K562 (cell line): ENCODE data around the gene FIZ1. TPM values are rescaled to one million over a fixed set of nuclear protein-coding genes. Genes with fewer than 3 reads are reported as not detected.
A peak's percentile ranks its signal among the peaks of the same experiment; 100 is the strongest.

ENCODE experiments used
- CBX8 ChIP-seq: fragments of 200-600 bp; sonication (generic); IDR thresholded peaks from 2 replicates; pipeline ENCODE4 v1.6.1; 2012; ENCODE audit warnings: borderline replicate concordance, mixed run types, low read depth, mild to moderate bottlenecking, moderate library complexity, mixed read lengths, low read length, control low read depth, inconsistent platforms; ENCODE audit not compliant: poor library complexity, severe bottlenecking; ENCODE audit errors: extremely low read depth
- KLF13 ChIP-seq: fragments of 450-650 bp; IDR thresholded peaks from 2 replicates; pipeline ENCODE4 v1.6.1; 2016; ENCODE audit warnings: missing genetic modification characterization, low read depth, mild to moderate bottlenecking, missing compliant biosample characterization, moderate library complexity, borderline replicate concordance
- NONO ChIP-seq, 2 experiments: fragments of 200-400 bp in 1 of 2; fragments of 450-650 bp in 1 of 2; formaldehyde crosslinking in 1 of 2; IDR thresholded peaks; 2 replicates each; pipeline ENCODE4 v1.6.1; 2017; ENCODE audit warnings: low read depth in 2 of 2, mild to moderate bottlenecking in 2 of 2, moderate library complexity in 2 of 2, low read length in 1 of 2
- OTX1 ChIP-seq: fragments of 450-650 bp; formaldehyde crosslinking; IDR thresholded peaks from 2 replicates; pipeline ENCODE4 v1.4.0; 2022; ENCODE audit warnings: mild to moderate bottlenecking
- SRF ChIP-seq, 2 experiments: fragments of 250-450, 450-650 bp in 1 of 2; sonication (Bioruptor Pico) in 1 of 2; sonication (generic) in 1 of 2; formaldehyde crosslinking; IDR thresholded peaks; 2 replicates each; pipeline versions ENCODE4 v1.5.0 to v1.5.1; 2020 to 2022; ENCODE audit warnings: mild to moderate bottlenecking in 1 of 2, missing genetic modification reagents in 1 of 2
- TAF15 ChIP-seq: fragments of 200-400 bp; formaldehyde crosslinking; IDR thresholded peaks from 2 replicates; pipeline ENCODE4 v1.6.1; 2017; ENCODE audit warnings: mild to moderate bottlenecking, low read depth, low read length, moderate library complexity
- polyA plus RNA-seq, 8 experiments: library from polyadenylated mRNA; depleted of rRNA in 4 of 8; stranded (reverse) in 5 of 8; unstranded in 3 of 8; fragments of >200 nt; fragmentation: Nextera tagmentation in 2 of 8; fragmentation: Illumina TruSeq in 1 of 8; extraction: Ambion mirVana in 2 of 8; extraction: Trizol in 1 of 8; gene quantifications; 2 replicates each; pipeline versions ENCODE4 v1.2.1 to v1.2.3, GENCODE V29; 2011 to 2014; ENCODE audit warnings: inconsistent platforms in 1 of 8, missing spikeins in 1 of 8
- total RNA-seq, 7 experiments: library from RNA; depleted of rRNA in 6 of 7; stranded (reverse); fragments of >200 nt in 6 of 7; fragmentation: Illumina TruSeq in 2 of 7; extraction: Trizol in 2 of 7; gene quantifications; 2 replicates each; pipeline versions ENCODE4 v1.2.1 to v1.2.3, GENCODE V29; 2011 to 2021; ENCODE audit warnings: low replicate concordance in 1 of 7
- TF ChIP-seq, protein P1 (sequence below), 2 experiments: fragments of 200-800 bp in 1 of 2; sonication (Bioruptor generic) in 1 of 2; sonication (generic) in 1 of 2; formaldehyde crosslinking in 1 of 2; IDR thresholded peaks in 1 of 2; conservative IDR thresholded peaks in 1 of 2; 2 replicates each; pipeline versions ENCODE4 v1.5.0 to v1.6.1; 2016 to 2020; ENCODE audit warnings: missing compliant biosample characterization in 1 of 2, missing genetic modification characterization in 1 of 2, missing genetic modification reagents in 1 of 2
- TF ChIP-seq, protein P2 (sequence below): fragments of 450-650 bp; IDR thresholded peaks from 2 replicates; pipeline ENCODE4 v1.6.1; 2018; ENCODE audit not compliant: partially characterized antibody
- TF ChIP-seq, protein P3 (sequence below): fragments of 250-450 bp; sonication (Bioruptor Pico); IDR thresholded peaks from 2 replicates; pipeline ENCODE4 v1.8.0; 2022; ENCODE audit warnings: inconsistent platforms, mild to moderate bottlenecking, moderate library complexity, borderline replicate concordance
- TF ChIP-seq, protein P4 (sequence below): sonication (generic); formaldehyde crosslinking; IDR thresholded peaks from 2 replicates; pipeline ENCODE4 v1.8.0; 2022; ENCODE audit warnings: missing genetic modification reagents, mild to moderate bottlenecking, moderate library complexity, borderline replicate concordance
- TF ChIP-seq, protein P5 (sequence below), 3 experiments: fragments of 200-800 bp in 1 of 3; sonication (Bioruptor generic) in 1 of 3; sonication (generic) in 1 of 3; formaldehyde crosslinking in 1 of 3; IDR thresholded peaks; 2 replicates each; pipeline versions ENCODE4 v1.6.1 to v1.8.0; 2016 to 2022; ENCODE audit warnings: mild to moderate bottlenecking in 2 of 3, missing compliant biosample characterization in 2 of 3, missing genetic modification characterization in 2 of 3, missing genetic modification reagents in 1 of 3
- TF ChIP-seq, protein P6 (sequence below): fragments of 450-650 bp; IDR thresholded peaks from 2 replicates; pipeline ENCODE4 v1.6.1; 2016; ENCODE audit warnings: antibody characterized with exemption

FIZ1 gene
- total and polyA plus RNA-seq, 9 of the 15 experiments (the other 6 are each of a cell fraction or from before 2014, with no cell fraction given) = 0.79 to 17.5 (median 5.5) TPM

DNA sequence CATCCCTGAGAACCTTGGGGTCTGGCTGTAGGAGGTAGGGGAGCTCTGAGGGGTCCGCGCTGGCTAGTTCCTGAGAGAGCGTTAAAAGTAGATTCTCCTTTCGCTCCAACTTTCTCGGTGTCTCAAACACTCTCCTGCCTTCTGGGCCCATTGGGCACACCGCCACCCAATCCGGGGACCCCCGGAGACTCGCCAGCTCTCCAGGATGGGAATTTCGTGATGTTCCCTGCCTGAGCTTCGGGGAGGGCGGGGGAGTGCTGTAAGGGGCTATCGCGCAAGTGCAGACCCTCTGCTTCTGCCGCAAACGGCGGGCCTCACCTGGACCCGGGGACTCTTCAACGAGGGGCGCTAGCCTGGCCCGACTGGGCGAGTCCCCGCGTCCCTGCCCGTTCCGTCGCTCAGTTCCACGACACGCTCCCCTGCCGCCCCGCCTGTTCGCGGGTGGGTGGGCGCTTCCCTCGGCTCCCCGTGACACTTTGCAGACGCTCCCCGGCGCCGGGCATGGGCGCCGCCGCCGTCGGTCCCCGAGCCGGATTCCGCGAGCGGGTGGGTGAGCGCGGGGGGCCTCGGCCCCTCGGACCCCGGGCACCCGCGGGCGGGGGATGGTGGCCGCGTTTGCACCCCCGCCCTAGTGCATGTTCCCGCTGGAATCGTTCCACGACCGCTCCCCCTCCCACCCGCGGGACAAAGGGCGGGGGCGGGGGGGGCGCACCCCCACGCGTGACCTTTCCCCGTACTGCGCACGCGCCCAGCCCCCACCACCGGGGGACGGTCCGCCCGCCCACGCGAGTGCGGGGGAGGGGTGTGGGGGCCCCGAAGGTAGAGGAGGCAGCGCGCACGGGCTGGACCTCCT lies 48.6 kb upstream of the FIZ1 start, which contains the start of gene CCDC106 (continued):
- TF ChIP-seq, protein P1, sequence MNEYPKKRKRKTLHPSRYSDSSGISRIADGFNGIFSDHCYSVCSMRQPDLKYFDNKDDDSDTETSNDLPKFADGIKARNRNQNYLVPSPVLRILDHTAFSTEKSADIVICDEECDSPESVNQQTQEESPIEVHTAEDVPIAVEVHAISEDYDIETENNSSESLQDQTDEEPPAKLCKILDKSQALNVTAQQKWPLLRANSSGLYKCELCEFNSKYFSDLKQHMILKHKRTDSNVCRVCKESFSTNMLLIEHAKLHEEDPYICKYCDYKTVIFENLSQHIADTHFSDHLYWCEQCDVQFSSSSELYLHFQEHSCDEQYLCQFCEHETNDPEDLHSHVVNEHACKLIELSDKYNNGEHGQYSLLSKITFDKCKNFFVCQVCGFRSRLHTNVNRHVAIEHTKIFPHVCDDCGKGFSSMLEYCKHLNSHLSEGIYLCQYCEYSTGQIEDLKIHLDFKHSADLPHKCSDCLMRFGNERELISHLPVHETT (CRISPR knock-in tag; conservative IDR thresholded peaks at IDR 0.05 in 1 of 2, IDR thresholded peaks at IDR 0.05 in 1 of 2) = 0 out of 4 replicates have a peak, but pooled peaks of 1 of the 2 experiments have one; percentile 38
- no peak for TF ChIP-seq CBX8
- TF ChIP-seq SRF (CRISPR knock-in tag; IDR thresholded peaks at IDR 0.05) = 0 out of 4 replicates have a peak, but pooled peaks of 1 of the 2 experiments have one; percentile 23
- TF ChIP-seq, protein P2, sequence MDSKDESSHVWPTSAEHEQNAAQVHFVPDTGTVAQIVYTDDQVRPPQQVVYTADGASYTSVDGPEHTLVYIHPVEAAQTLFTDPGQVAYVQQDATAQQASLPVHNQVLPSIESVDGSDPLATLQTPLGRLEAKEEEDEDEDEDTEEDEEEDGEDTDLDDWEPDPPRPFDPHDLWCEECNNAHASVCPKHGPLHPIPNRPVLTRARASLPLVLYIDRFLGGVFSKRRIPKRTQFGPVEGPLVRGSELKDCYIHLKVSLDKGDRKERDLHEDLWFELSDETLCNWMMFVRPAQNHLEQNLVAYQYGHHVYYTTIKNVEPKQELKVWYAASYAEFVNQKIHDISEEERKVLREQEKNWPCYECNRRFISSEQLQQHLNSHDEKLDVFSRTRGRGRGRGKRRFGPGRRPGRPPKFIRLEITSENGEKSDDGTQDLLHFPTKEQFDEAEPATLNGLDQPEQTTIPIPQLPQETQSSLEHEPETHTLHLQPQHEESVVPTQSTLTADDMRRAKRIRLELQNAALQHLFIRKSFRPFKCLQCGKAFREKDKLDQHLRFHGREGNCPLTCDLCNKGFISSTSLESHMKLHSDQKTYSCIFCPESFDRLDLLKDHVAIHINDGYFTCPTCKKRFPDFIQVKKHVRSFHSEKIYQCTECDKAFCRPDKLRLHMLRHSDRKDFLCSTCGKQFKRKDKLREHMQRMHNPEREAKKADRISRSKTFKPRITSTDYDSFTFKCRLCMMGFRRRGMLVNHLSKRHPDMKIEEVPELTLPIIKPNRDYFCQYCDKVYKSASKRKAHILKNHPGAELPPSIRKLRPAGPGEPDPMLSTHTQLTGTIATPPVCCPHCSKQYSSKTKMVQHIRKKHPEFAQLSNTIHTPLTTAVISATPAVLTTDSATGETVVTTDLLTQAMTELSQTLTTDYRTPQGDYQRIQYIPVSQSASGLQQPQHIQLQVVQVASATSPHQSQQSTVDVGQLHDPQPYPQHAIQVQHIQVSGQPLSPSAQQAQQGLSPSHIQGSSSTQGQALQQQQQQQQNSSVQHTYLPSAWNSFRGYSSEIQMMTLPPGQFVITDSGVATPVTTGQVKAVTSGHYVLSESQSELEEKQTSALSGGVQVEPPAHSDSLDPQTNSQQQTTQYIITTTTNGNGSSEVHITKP = peak; percentile 89
- TF ChIP-seq, protein P3, sequence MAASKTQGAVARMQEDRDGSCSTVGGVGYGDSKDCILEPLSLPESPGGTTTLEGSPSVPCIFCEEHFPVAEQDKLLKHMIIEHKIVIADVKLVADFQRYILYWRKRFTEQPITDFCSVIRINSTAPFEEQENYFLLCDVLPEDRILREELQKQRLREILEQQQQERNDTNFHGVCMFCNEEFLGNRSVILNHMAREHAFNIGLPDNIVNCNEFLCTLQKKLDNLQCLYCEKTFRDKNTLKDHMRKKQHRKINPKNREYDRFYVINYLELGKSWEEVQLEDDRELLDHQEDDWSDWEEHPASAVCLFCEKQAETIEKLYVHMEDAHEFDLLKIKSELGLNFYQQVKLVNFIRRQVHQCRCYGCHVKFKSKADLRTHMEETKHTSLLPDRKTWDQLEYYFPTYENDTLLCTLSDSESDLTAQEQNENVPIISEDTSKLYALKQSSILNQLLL (CRISPR knock-in tag) = no peak
- TF ChIP-seq, protein P4, sequence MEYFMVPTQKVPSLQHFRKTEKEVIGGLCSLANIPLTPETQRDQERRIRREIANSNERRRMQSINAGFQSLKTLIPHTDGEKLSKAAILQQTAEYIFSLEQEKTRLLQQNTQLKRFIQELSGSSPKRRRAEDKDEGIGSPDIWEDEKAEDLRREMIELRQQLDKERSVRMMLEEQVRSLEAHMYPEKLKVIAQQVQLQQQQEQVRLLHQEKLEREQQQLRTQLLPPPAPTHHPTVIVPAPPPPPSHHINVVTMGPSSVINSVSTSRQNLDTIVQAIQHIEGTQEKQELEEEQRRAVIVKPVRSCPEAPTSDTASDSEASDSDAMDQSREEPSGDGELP (CRISPR knock-in tag) = peak; percentile 33; the same call in 1 of the 2 replicates
- TF ChIP-seq, protein P5, sequence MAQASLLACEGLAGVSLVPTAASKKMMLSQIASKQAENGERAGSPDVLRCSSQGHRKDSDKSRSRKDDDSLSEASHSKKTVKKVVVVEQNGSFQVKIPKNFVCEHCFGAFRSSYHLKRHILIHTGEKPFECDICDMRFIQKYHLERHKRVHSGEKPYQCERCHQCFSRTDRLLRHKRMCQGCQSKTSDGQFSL (CRISPR knock-in tag; IDR thresholded peaks at IDR 0.05) = peak; percentile 99
- TF ChIP-seq, protein P5 (tag; IDR thresholded peaks at IDR 0.05) = peak in 1 of 2 experiments; percentile 100; a peak in 2 of 4 replicates
- TF ChIP-seq, protein P6, sequence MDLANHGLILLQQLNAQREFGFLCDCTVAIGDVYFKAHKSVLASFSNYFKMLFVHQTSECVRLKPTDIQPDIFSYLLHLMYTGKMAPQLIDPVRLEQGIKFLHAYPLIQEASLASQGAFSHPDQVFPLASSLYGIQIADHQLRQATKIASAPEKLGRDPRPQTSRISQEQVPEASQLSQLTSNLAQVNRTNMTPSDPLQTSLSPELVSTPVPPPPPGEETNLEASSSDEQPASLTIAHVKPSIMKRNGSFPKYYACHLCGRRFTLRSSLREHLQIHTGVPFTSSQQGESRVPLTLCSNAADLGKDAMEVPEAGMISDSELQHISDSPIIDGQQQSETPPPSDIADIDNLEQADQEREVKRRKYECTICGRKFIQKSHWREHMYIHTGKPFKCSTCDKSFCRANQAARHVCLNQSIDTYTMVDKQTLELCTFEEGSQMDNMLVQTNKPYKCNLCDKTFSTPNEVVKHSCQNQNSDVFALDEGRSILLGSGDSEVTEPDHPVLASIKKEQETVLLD = peak; percentile 88
- TF ChIP-seq TAF15 = no peak
- no peak for TF ChIP-seq KLF13 (tag)
- TF ChIP-seq OTX1 (CRISPR knock-in tag) = 0 out of 2 replicates have a peak, but pooled peaks have one; percentile 40
- TF ChIP-seq NONO (IDR thresholded peaks at IDR 0.05; ENCODE audit: low read depth in 2 of 2, low read length in 1 of 2) = peak in 1 of 2 experiments; percentile 78; a peak in 2 of 4 replicates
